Heart left ventricle (tissue), 13 donors: ENCODE data around the gene SYDE2.

Experiments used
- POLR2A ChIP-seq, 2 donors: fragments of 450-650 bp; IDR thresholded peaks; one replicate each; pipeline ENCODE4 v1.6.1; 2017; ENCODE audit warnings: antibody characterized with exemption in 2 of 2, mild to moderate bottlenecking in 2 of 2, moderate library complexity in 2 of 2
- TF ChIP-seq, protein P1 (sequence below), 12 donors: fragments of 200-600 bp; sonication (generic) in 4 of 12; IDR thresholded peaks; one replicate each; pipeline versions ENCODE4 v1.5.0 to v1.8.0; 2018 to 2022; ENCODE audit warnings: antibody characterized with exemption in 12 of 12, mild to moderate bottlenecking in 5 of 12
- donor health status: ischemic (EF 13 %, LVEDD 7.1; RV severe dilation, severe dysfunction).
- donor health status: DM: no; HTN: yes; CAD: no.
- donor health status: DM: no; HTN: no; CAD: no.
- donor health status: ischemic (EF 25% LVEDD 6.9; RV normal size, moderate dysfunction).
- donor health status: ischemic (EF 25% LVEDD 5.7; RV mildly dilated, moderate dysfunction).
- donor health status: ischemic (EF 35%, LVEDD 5.7; RV mildly dilated, moderate dysfunction).
- donor health status: nonischemic (EF 11% LVEDD 7.7; RV severe dilation, severe dysfunction).
- donor health status: DM: yes; HTN: yes; CAD: no.
- donor health status: PGD.
- donor health status: ischemic (EF 29% LVEDD 5.4; RV normal size, mild dysfunction).
- donor health status: nonischemic (EF 23%, LVEDD 6.1; RV moderate dilation, normal function).

DNA sequence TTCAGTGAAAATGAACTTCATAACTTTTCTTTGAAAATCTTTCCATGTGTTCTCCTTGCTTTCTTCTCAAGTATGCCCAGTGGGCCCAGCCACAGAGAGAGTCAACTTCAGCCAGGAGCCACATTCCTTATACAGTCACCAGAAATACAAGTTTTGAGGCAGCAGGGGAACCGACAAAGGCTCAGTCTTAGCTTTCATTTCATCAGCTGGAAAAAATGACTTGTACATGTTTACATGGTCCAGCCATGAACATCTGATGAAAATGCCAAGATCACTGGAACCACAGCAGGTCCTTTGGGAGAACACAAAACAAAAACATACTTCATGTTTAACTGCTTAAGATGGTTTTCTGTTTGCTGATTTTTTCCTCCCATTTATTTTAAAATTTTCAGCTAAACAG, 72.5 kb downstream of the SYDE2 start:
- TF ChIP-seq POLR2A (IDR thresholded peaks at IDR 0.05): no peak
- TF ChIP-seq, protein P1, sequence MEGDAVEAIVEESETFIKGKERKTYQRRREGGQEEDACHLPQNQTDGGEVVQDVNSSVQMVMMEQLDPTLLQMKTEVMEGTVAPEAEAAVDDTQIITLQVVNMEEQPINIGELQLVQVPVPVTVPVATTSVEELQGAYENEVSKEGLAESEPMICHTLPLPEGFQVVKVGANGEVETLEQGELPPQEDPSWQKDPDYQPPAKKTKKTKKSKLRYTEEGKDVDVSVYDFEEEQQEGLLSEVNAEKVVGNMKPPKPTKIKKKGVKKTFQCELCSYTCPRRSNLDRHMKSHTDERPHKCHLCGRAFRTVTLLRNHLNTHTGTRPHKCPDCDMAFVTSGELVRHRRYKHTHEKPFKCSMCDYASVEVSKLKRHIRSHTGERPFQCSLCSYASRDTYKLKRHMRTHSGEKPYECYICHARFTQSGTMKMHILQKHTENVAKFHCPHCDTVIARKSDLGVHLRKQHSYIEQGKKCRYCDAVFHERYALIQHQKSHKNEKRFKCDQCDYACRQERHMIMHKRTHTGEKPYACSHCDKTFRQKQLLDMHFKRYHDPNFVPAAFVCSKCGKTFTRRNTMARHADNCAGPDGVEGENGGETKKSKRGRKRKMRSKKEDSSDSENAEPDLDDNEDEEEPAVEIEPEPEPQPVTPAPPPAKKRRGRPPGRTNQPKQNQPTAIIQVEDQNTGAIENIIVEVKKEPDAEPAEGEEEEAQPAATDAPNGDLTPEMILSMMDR (IDR thresholded peaks at IDR 0.05): no peak
